GM15510 (cell line): ENCODE results near the gene SLX4IP.

Experiments used
- POLR2A ChIP-seq: IDR thresholded peaks from 3 replicates; pipeline ENCODE4 v1.6.1; 2011; ENCODE audit warnings: borderline replicate concordance; ENCODE audit not compliant: insufficient read length; ENCODE audit errors: extremely low read depth

Gene SLX4IP

GRCh38 chr20:10551732-10552724 is 116.9 kb downstream of the SLX4IP start:
- no peak for TF ChIP-seq POLR2A

- no peak for TF ChIP-seq POLR2A
These were observed 118.3 kb downstream of the SLX4IP start for GRCh38 chr20:10553326-10553984.

GRCh38 chr20:10554285-10554684 is 119.2 kb downstream of the SLX4IP start:
- TF ChIP-seq POLR2A = no peak

GRCh38 chr20:10555393-10555792 is 120.3 kb downstream of the SLX4IP start:
- no peak for TF ChIP-seq POLR2A

GRCh38 chr20:10555865-10556308 is 120.8 kb downstream of the SLX4IP start:
- no peak for TF ChIP-seq POLR2A

- TF ChIP-seq POLR2A = no peak
These were observed 121.5 kb downstream of the SLX4IP start for GRCh38 chr20:10556519-10557083.

- TF ChIP-seq POLR2A = no peak
These were observed 122.6 kb downstream of the SLX4IP start for GRCh38 chr20:10557685-10558084.

GRCh38 chr20:10558635-10559187 is 123.6 kb downstream of the SLX4IP start:
- TF ChIP-seq POLR2A = no peak

- no peak for TF ChIP-seq POLR2A
These were observed 124.2 kb downstream of the SLX4IP start for GRCh38 chr20:10559266-10559665.

- TF ChIP-seq POLR2A = no peak
These were observed 125.6 kb downstream of the SLX4IP start for GRCh38 chr20:10560686-10561085.

- no peak for TF ChIP-seq POLR2A
These were observed 126.2 kb downstream of the SLX4IP start for GRCh38 chr20:10561302-10561701.

GRCh38 chr20:10562899-10563298 is 127.8 kb downstream of the SLX4IP start:
- TF ChIP-seq POLR2A = no peak

- no peak for TF ChIP-seq POLR2A
These were observed 128.9 kb downstream of the SLX4IP start for GRCh38 chr20:10563935-10564492.

GRCh38 chr20:10565191-10565921 is 130.3 kb downstream of the SLX4IP start:
- no peak for TF ChIP-seq POLR2A

GRCh38 chr20:10565922-10566897 is 131.1 kb downstream of the SLX4IP start:
- TF ChIP-seq POLR2A = no peak
